Small intestine (tissue), 7 donors: ENCODE results near the gene TRMU. TPM values are rescaled to one million over a fixed set of nuclear protein-coding genes. Genes with fewer than 3 reads are reported as not detected.

ENCODE experiments used
- DNase-seq, 2 donors: peaks; one replicate each; pipeline versions ENCODE4 v3.0.0 to v3.0.0-alpha.2; 2013
- FAIRE-seq: peaks from 2 replicates; lab custom pipeline; 2012; peaks lifted over from hg19 to GRCh38; lab: Jason Lieb, UNC
- H3K27ac ChIP-seq, 3 donors: one replicate each; pipeline ENCODE4 v1.5.1; 2013; ENCODE audit warnings: low read length in 2 of 3, mild to moderate bottlenecking in 2 of 3, control low read depth in 1 of 3, inconsistent platforms in 1 of 3, low read depth in 1 of 3, moderate library complexity in 1 of 3
- H3K27me3 ChIP-seq, 3 donors: one replicate each; pipeline ENCODE4 v1.6.1; 2013; ENCODE audit warnings: low read length in 3 of 3, inconsistent platforms in 1 of 3; ENCODE audit not compliant: control insufficient read depth in 3 of 3, insufficient read depth in 3 of 3
- H3K36me3 ChIP-seq, 3 donors: one replicate each; pipeline ENCODE4 v1.6.1; 2013; ENCODE audit warnings: low read length in 3 of 3, inconsistent platforms in 1 of 3, low read depth in 1 of 3, mild to moderate bottlenecking in 1 of 3, moderate library complexity in 1 of 3; ENCODE audit not compliant: control insufficient read depth in 3 of 3, insufficient read depth in 2 of 3
- H3K4me1 ChIP-seq, 3 donors: one replicate each; pipeline ENCODE4 v1.6.1; 2013; ENCODE audit warnings: low read length in 2 of 3, inconsistent platforms in 1 of 3, low read depth in 1 of 3, mild to moderate bottlenecking in 1 of 3, moderate library complexity in 1 of 3; ENCODE audit not compliant: control insufficient read depth in 3 of 3, insufficient read depth in 2 of 3
- H3K4me3 ChIP-seq, 3 donors: one replicate each; pipeline ENCODE4 v1.5.1; 2013; ENCODE audit warnings: low read length in 3 of 3, control low read depth in 1 of 3, inconsistent platforms in 1 of 3, low read depth in 1 of 3, mild to moderate bottlenecking in 1 of 3, moderate library complexity in 1 of 3
- H3K9me3 ChIP-seq, 2 donors: one replicate each; pipeline ENCODE4 v1.6.1; 2013; ENCODE audit warnings: low read depth in 1 of 2, low read length in 1 of 2; ENCODE audit not compliant: control insufficient read depth in 2 of 2, insufficient read depth in 1 of 2
- WGBS, 3 donors: extraction: QIAGEN DNeasy Blood & Tissue Kit; methylation state at CpG; one replicate each; pipeline ENCODE4 v1.1.7; 2013; 5-methylcytosine and 5-hydroxymethylcytosine counted together
- polyA plus RNA-seq, 4 donors: library from polyadenylated mRNA; stranded (reverse) in 3 of 4; unstranded in 1 of 4; fragments of 200-250 nt in 3 of 4; fragments of 120-200 nt in 1 of 4; gene quantifications; one replicate each; pipeline versions ENCODE4 v1.2.1 to v1.2.3, GENCODE V29; 2013
- donor health status: healthy with polysubstance abuse.
- donor health status: control.
- donor health status: control.
- donor health status: Bipolar disorder and iron deficiency.
- donor health status: healthy.

The TRMU gene
- polyA plus RNA-seq, 4 donors = 17.0 to 38.6 (median 34.3) TPM

DNA sequence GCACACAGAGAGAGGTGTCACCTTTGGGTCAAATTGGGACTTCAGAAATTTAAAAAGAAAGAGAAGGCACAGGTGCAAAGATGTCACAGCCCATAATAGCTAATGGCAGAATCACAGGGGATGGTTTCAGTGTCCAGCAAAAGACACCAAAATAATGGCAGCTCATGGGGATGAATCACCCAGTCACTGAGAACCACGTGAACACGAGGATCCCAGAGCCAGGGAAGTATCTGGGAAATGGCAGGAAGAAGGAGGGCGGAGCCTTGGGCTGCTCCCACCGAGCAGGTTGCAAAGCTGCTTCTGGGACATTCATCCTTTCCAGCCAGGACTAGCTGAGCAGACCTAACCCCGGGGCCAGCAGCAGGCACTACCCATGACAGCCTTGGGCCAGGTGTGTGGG, 45.6 kb downstream of the TRMU start:
- peaks cover 0 to 3% of the 10 kb centered on the region in 2 donors for H3K9me3 ChIP-seq
- no peak overlapping the region for H3K27ac ChIP-seq
- DNase-seq (peak in 1 of 2 donors; percentile 10), FAIRE-seq (no peak)
- no peak overlapping the region for H3K4me3 ChIP-seq
- WGBS, 3 donors = 28 to 50% (median 31%) methylated on average over 5 of the region's 5 CpGs
- H3K27me3 ChIP-seq = no peaks in the 10 kb centered on the region
- peaks cover 0 to 29% (median 0%) of the 10 kb centered on the region in 3 donors for H3K36me3 ChIP-seq
- H3K4me1 ChIP-seq = peaks cover 0 to 40% (median 0%) of the 10 kb centered on the region in 3 donors

DNA sequence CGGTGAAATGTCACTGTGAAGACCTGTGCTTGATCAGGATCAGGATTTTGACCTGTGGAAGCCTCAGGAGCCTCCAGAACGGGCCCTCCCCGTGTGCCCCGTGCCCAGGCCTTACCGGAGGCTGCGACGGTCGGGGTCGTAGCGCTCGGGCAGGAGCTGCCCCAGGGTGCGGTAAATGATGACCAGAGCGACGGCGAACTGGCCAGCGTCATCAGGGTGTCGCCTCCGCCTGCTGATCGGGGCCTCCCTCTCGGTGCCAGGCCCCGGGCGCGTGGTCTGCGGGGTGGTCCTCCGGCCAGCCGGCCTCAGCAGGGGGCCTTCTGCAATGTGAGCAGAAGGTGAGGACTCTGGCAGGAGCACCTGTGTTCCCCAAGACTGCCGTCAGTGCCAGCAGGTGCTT, 46.2 kb downstream of the TRMU start:
- H3K4me1 ChIP-seq = peaks cover 0 to 39% (median 0%) of the 10 kb centered on the region in 3 donors
- 93 to 96% (median 94%) methylated on average over 27 of the region's 27 CpGs for WGBS, 3 donors
- FAIRE-seq (no peak), DNase-seq (no peak)
- H3K27ac ChIP-seq = no peak overlapping the region
- H3K36me3 ChIP-seq = peaks cover 0 to 31% (median 0%) of the 10 kb centered on the region in 3 donors
- no peaks in the 10 kb centered on the region for H3K27me3 ChIP-seq
- peaks cover 0 to 2% of the 10 kb centered on the region in 2 donors for H3K9me3 ChIP-seq
- H3K4me3 ChIP-seq = no peak overlapping the region

- no peaks in the 10 kb centered on the region for H3K27me3 ChIP-seq
- no peak overlapping the region for H3K4me3 ChIP-seq
- H3K9me3 ChIP-seq = no peaks in the 10 kb centered on the region
- peaks cover 0 to 31% (median 0%) of the 10 kb centered on the region in 3 donors for H3K4me1 ChIP-seq
- H3K27ac ChIP-seq = no peak overlapping the region
- WGBS, 3 donors = 89 to 97% (median 91%) methylated on average over 15 of the region's 15 CpGs
- DNase-seq = no peak
- H3K36me3 ChIP-seq = peaks cover 0 to 25% (median 0%) of the 10 kb centered on the region in 3 donors
- no peak for FAIRE-seq
Measured at GRCh38 chr22:46382524-46382923, 47.0 kb downstream of the TRMU start.

GRCh38 chr22:46386312-46386711, 50.8 kb downstream of the TRMU start:
- no peaks in the 10 kb centered on the region for H3K9me3 ChIP-seq
- no peak overlapping the region for H3K4me3 ChIP-seq
- FAIRE-seq (no peak), DNase-seq (no peak)
- no peak overlapping the region for H3K27ac ChIP-seq
- peaks cover 0 to 22% (median 0%) of the 10 kb centered on the region in 3 donors for H3K36me3 ChIP-seq
- WGBS, 3 donors = 88 to 94% (median 90%) methylated on average over 27 of the region's 27 CpGs
- H3K4me1 ChIP-seq = no peaks in the 10 kb centered on the region
- no peaks in the 10 kb centered on the region for H3K27me3 ChIP-seq

GRCh38 chr22:46387748-46388147, 52.2 kb downstream of the TRMU start:
- Histone ChIP-seq H3K27ac (no peak overlapping the region), H3K27me3 (no peaks in the 10 kb centered on the region), H3K36me3 (peaks cover 0 to 21% (median 0%) of the 10 kb centered on the region in 3 donors), H3K9me3 (no peaks in the 10 kb centered on the region), H3K4me1 (no peaks in the 10 kb centered on the region), H3K4me3 (no peak overlapping the region)
- FAIRE-seq = no peak
- no peak for DNase-seq
- WGBS, 3 donors = 83 to 92% (median 89%) methylated on average over 11 of the region's 11 CpGs

- 88 to 91% (median 90%) methylated on average over 10 of the region's 10 CpGs for WGBS, 3 donors
- DNase-seq (no peak), FAIRE-seq (no peak)
- Histone ChIP-seq H3K4me1 (no peaks in the 10 kb centered on the region), H3K36me3 (peaks cover 0 to 23% (median 0%) of the 10 kb centered on the region in 3 donors), H3K4me3 (no peak overlapping the region), H3K27ac (no peak overlapping the region), H3K27me3 (no peaks in the 10 kb centered on the region), H3K9me3 (no peaks in the 10 kb centered on the region)
Measured at GRCh38 chr22:46388647-46389046, 53.1 kb downstream of the TRMU start.

- H3K4me3 ChIP-seq = no peak overlapping the region
- FAIRE-seq = no peak
- H3K4me1 ChIP-seq = no peaks in the 10 kb centered on the region
- peaks cover 0 to 25% (median 0%) of the 10 kb centered on the region in 3 donors for H3K36me3 ChIP-seq
- DNase-seq = no peak
- no peak overlapping the region for H3K27ac ChIP-seq
- H3K9me3 ChIP-seq = no peaks in the 10 kb centered on the region
- 91 to 94% (median 94%) methylated on average over 30 of the region's 30 CpGs for WGBS, 3 donors
- H3K27me3 ChIP-seq = no peaks in the 10 kb centered on the region
Measured at GRCh38 chr22:46389081-46389480, 53.6 kb downstream of the TRMU start.

DNA sequence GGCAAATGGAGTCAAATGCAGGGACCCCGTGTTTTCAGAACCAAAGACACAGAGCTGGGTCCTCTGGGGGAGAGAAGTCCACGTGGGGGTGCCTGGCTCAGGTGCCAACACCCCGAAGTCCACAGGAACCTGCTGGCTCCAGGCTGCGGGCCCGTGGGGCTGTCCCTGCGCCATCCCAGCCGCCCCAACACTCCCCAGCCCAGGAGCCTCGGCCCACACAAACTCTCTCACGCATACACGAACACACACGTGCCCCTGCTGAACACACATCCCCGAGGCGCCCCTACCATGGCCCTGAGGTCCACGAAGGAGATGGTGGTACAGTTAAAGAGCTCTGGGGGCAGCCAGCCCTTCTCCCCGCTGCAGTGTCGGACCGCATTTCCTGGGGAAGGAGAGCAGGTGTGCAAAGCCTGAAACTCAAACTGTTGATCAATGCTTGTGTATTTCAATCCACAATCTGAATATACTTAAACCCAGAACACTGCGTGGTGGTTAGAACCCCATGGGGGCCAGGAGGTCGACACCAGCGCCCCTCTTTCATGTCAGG, 54.7 kb downstream of the TRMU start:
- Histone ChIP-seq H3K9me3 (no peaks in the 10 kb centered on the region), H3K36me3 (peaks cover 0 to 22% (median 0%) of the 10 kb centered on the region in 3 donors), H3K27ac (no peak overlapping the region), H3K27me3 (no peaks in the 10 kb centered on the region), H3K4me1 (no peaks in the 10 kb centered on the region), H3K4me3 (no peak overlapping the region)
- FAIRE-seq = no peak
- no peak for DNase-seq
- 74 to 84% (median 74%) methylated on average over 19 to 20 of the region's 20 CpGs for WGBS, 3 donors
